ENCODE measurements around the gene SRC.
"Not testable (repeated sequence)": the region's sequence is repeated elsewhere in the genome, so short reads cannot be mapped to it uniquely, and the experiment has no call there.

Gene SRC

GRCh38 chr20:37337208-37337991 lies 8.5 kb upstream of the SRC start:
- DNase-seq, result no peak

- not testable (repeated sequence) for DNase-seq
Observed at GRCh38 chr20:37338380-37338779, 7.6 kb upstream of the SRC start.

GRCh38 chr20:37339208-37339607 lies 6.7 kb upstream of the SRC start:
- DNase-seq, result no peak

GRCh38 chr20:37339764-37340109 lies 6.2 kb upstream of the SRC start:
- DNase-seq, result not testable (repeated sequence)

- DNase-seq, result no peak
Observed at GRCh38 chr20:37340998-37341397, 4.9 kb upstream of the SRC start.

- no peak for DNase-seq
Observed at GRCh38 chr20:37341632-37342031, 4.3 kb upstream of the SRC start.

GRCh38 chr20:37342231-37343177 lies 3.4 kb upstream of the SRC start:
- no peak for DNase-seq

- no peak for DNase-seq
Observed at GRCh38 chr20:37343212-37343993, 2.5 kb upstream of the SRC start.

- no peak for DNase-seq
Observed at GRCh38 chr20:37343994-37344355, 2.0 kb upstream of the SRC start.

GRCh38 chr20:37344506-37345338 lies 1.2 kb upstream of the SRC start:
- DNase-seq, result no peak

GRCh38 chr20:37346236-37346534 lies 245 bp downstream of the SRC start:
- DNase-seq, result no peak

- DNase-seq, result no peak
Observed at GRCh38 chr20:37346535-37347346, 801 bp downstream of the SRC start.

- no peak for DNase-seq
Observed at GRCh38 chr20:37347347-37347823, 1.4 kb downstream of the SRC start.

- DNase-seq, result no peak
Observed at GRCh38 chr20:37347891-37348791, 2.2 kb downstream of the SRC start.

- no peak for DNase-seq
Observed at GRCh38 chr20:37348792-37349516, 3.0 kb downstream of the SRC start.

- DNase-seq, result no peak
Observed at GRCh38 chr20:37349517-37350491, 3.9 kb downstream of the SRC start.

- DNase-seq, result no peak
Observed at GRCh38 chr20:37350649-37351574, 5.0 kb downstream of the SRC start.

Data from SHP77 (cell line).